ENCODE results near the gene CERS5.

DNA sequence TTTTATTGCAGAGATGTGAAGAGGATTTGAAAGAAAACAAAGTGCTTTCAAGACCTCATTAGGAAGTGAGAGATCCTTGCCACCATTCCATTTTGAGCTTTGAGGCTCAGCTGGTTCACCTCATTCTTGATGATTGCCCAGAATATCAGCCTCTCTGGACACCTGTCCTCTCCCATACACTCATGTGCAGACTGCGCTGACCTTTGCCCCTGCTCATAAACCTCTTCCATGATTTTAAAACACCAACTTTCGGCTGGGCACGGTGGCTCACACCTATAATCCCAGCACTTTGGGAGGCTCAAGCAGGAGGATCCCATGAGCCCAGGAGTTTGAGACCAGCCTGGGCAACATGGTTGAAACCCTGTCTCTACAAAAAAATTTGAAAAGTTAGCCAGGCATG lies 46.2 kb downstream of the CERS5 start:
- TF ChIP-seq POLR2AphosphoS5 (IDR thresholded peaks at IDR 0.05; ENCODE audit: low read depth, low read length), result no peak
- TF ChIP-seq POLR2A (IDR thresholded peaks at IDR 0.05; ENCODE audit: low read depth, low read length), result no peak
- TF ChIP-seq TAF1 (IDR thresholded peaks at IDR 0.05; ENCODE audit: low read depth, low read length), result no peak

Measured in GM12891 (cell line).